ENCODE measurements around the gene NBEA.

GRCh38 chr13:35472323-35472881, 530.3 kb downstream of the NBEA start:
- no peak for TF ChIP-seq CTCF (IDR thresholded peaks at IDR 0.05)
- TF ChIP-seq POLR2A (IDR thresholded peaks at IDR 0.05): no peak
